Mucosa of rectum (tissue), 2 donors: ENCODE data around the gene AFG1L.
"Not testable (repeated sequence)": the region's sequence is repeated elsewhere in the genome, so short reads cannot be mapped to it uniquely, and the experiment has no call there.

Source experiments
- H3K27ac ChIP-seq, 2 donors: one replicate each; pipeline ENCODE4 v1.7.0; 2013; ENCODE audit warnings: inconsistent platforms in 2 of 2, low read depth in 2 of 2, low read length in 2 of 2
- H3K27me3 ChIP-seq, 2 donors: one replicate each; pipeline ENCODE4 v1.7.0; 2013; ENCODE audit warnings: low read length in 2 of 2; ENCODE audit not compliant: control insufficient read depth in 2 of 2, insufficient read depth in 2 of 2
- H3K36me3 ChIP-seq, 2 donors: one replicate each; pipeline ENCODE4 v1.7.0; 2013; ENCODE audit warnings: low read length in 2 of 2; ENCODE audit not compliant: control insufficient read depth in 2 of 2, insufficient read depth in 2 of 2
- H3K4me1 ChIP-seq, 2 donors: one replicate each; pipeline ENCODE4 v1.7.0; 2013; ENCODE audit warnings: low read length in 2 of 2, mild to moderate bottlenecking in 1 of 2; ENCODE audit not compliant: control insufficient read depth in 2 of 2, insufficient read depth in 2 of 2
- H3K4me3 ChIP-seq, 2 donors: one replicate each; pipeline ENCODE4 v1.7.0; 2013; ENCODE audit warnings: low read length in 2 of 2
- H3K9ac ChIP-seq, 2 donors: one replicate each; pipeline ENCODE4 v1.7.0; 2013; ENCODE audit warnings: low read length in 2 of 2, low read depth in 1 of 2, mild to moderate bottlenecking in 1 of 2
- H3K9me3 ChIP-seq, 2 donors: one replicate each; pipeline ENCODE4 v1.7.0; 2013; ENCODE audit warnings: low read length in 2 of 2; ENCODE audit not compliant: control insufficient read depth in 2 of 2
- donor health status: healthy.
- donor health status: Normal muscosa, but diverticular disease.

The AFG1L gene

GRCh38 chr6:108294727-108295625, at the start of gene AFG1L:
Gene AFG1L, plus strand, starts transcription at chr6:108295054. Its CDS starts 26 bp downstream, at chr6:108295080.
- H3K36me3 ChIP-seq: no peaks in the 10 kb centered on the region
- peak within 1 kb of the TSS; percentile 95 to 97 for H3K27ac ChIP-seq
- peak within 1 kb of the TSS; percentile 82 to 97 for H3K9ac ChIP-seq
- H3K4me1 ChIP-seq: peaks cover 3% of the 10 kb centered on the region in 2 donors
- H3K9me3 ChIP-seq: no peaks in the 10 kb centered on the region
- H3K4me3 ChIP-seq: peak within 1 kb of the TSS; percentile 87 to 99
- no peaks in the 10 kb centered on the region for H3K27me3 ChIP-seq

- H3K36me3 ChIP-seq, H3K27me3 ChIP-seq, H3K9ac ChIP-seq, H3K4me1 ChIP-seq, H3K27ac ChIP-seq, H3K9me3 ChIP-seq, H3K4me3 ChIP-seq: not testable (repeated sequence)
Measured at GRCh38 chr6:108245095-108245494, 49.8 kb upstream of the AFG1L start.

GRCh38 chr6:108247965-108248536, 46.8 kb upstream of the AFG1L start:
- H3K4me1 ChIP-seq: no peaks in the 10 kb centered on the region
- peaks cover 0 to 3% of the 10 kb centered on the region in 2 donors for H3K36me3 ChIP-seq
- H3K9me3 ChIP-seq: no peaks in the 10 kb centered on the region
- no peaks in the 10 kb centered on the region for H3K27me3 ChIP-seq
- no peak overlapping the region for H3K4me3 ChIP-seq
- H3K9ac ChIP-seq: no peak overlapping the region
- no peak overlapping the region for H3K27ac ChIP-seq

- Histone ChIP-seq H3K27me3 (no peaks in the 10 kb centered on the region), H3K36me3 (peaks cover 0 to 3% of the 10 kb centered on the region in 2 donors), H3K4me3 (no peak overlapping the region), H3K9me3 (no peaks in the 10 kb centered on the region), H3K9ac (no peak overlapping the region), H3K4me1 (no peaks in the 10 kb centered on the region), H3K27ac (no peak overlapping the region)
Measured at GRCh38 chr6:108250240-108250866, 44.5 kb upstream of the AFG1L start.

- peaks cover 0 to 6% of the 10 kb centered on the region in 2 donors for H3K36me3 ChIP-seq
- no peaks in the 10 kb centered on the region for H3K27me3 ChIP-seq
- H3K4me3 ChIP-seq: no peak overlapping the region
- no peak overlapping the region for H3K9ac ChIP-seq
- H3K27ac ChIP-seq: no peak overlapping the region
- H3K9me3 ChIP-seq: no peaks in the 10 kb centered on the region
- no peaks in the 10 kb centered on the region for H3K4me1 ChIP-seq
Measured at GRCh38 chr6:108251252-108251651, 43.6 kb upstream of the AFG1L start.

GRCh38 chr6:108252055-108252454, 42.8 kb upstream of the AFG1L start:
- no peaks in the 10 kb centered on the region for H3K9me3 ChIP-seq
- H3K27me3 ChIP-seq: no peaks in the 10 kb centered on the region
- H3K4me3 ChIP-seq: no peak overlapping the region
- no peak overlapping the region for H3K27ac ChIP-seq
- H3K36me3 ChIP-seq: peaks cover 0 to 8% of the 10 kb centered on the region in 2 donors
- H3K4me1 ChIP-seq: no peaks in the 10 kb centered on the region
- H3K9ac ChIP-seq: no peak overlapping the region

- Histone ChIP-seq H3K36me3 (peaks cover 0 to 10% of the 10 kb centered on the region in 2 donors), H3K4me3 (no peak overlapping the region), H3K9me3 (no peaks in the 10 kb centered on the region), H3K4me1 (no peaks in the 10 kb centered on the region), H3K9ac (no peak overlapping the region), H3K27me3 (no peaks in the 10 kb centered on the region), H3K27ac (no peak overlapping the region)
Measured at GRCh38 chr6:108253241-108253640, 41.6 kb upstream of the AFG1L start.

- Histone ChIP-seq H3K4me1 (peaks cover 0 to 2% of the 10 kb centered on the region in 2 donors), H3K9me3 (no peaks in the 10 kb centered on the region), H3K27me3 (no peaks in the 10 kb centered on the region), H3K9ac (no peak overlapping the region), H3K4me3 (no peak overlapping the region), H3K27ac (no peak overlapping the region), H3K36me3 (peaks cover 0 to 10% of the 10 kb centered on the region in 2 donors)
Measured at GRCh38 chr6:108254433-108255410, 40.1 kb upstream of the AFG1L start.

- Histone ChIP-seq H3K4me1 (peaks cover 0 to 5% of the 10 kb centered on the region in 2 donors), H3K9ac (peak overlapping the region; percentile 98 to 99), H3K27ac (peak overlapping the region; percentile 95), H3K36me3 (peaks cover 0 to 7% of the 10 kb centered on the region in 2 donors), H3K9me3 (no peaks in the 10 kb centered on the region), H3K4me3 (peak overlapping the region; percentile 76 to 100), H3K27me3 (no peaks in the 10 kb centered on the region)
Measured at GRCh38 chr6:108260126-108260808, 34.6 kb upstream of the AFG1L start.
